ENCODE measurements around the gene FRG2. TPM values are rescaled to one million over a fixed set of nuclear protein-coding genes. Genes with fewer than 3 reads are reported as not detected.

The FRG2 gene
- polyA plus RNA-seq, 1 donor (not counting 4 experiments of a cell fraction or from before 2014, with no cell fraction given), result not detected

- Histone ChIP-seq H3K27ac (ENCODE audit: control insufficient read depth, insufficient read depth, low read length) (no peak overlapping the region), H3K4me3 (ENCODE audit: control insufficient read depth in 2 of 3, extremely low read depth in 1 of 3, insufficient read depth in 2 of 3, low read depth in 1 of 3, low read length in 3 of 3) (no peak overlapping the region), H3K4me2 (ENCODE audit: control insufficient read depth, extremely low read depth, insufficient read depth, low read depth, low read length) (no peak overlapping the region), H3K4me1 (ENCODE audit: control insufficient read depth, extremely low read depth, insufficient read depth, low read length) (no peaks in the 10 kb centered on the region), H3K27me3 (ENCODE audit: control insufficient read depth, extremely low read depth, insufficient read depth, low read length) (peaks cover 70% of the 10 kb centered on the region), H3K9me1 (ENCODE audit: control insufficient read depth, extremely low read depth, insufficient read depth, low read length) (no peaks in the 10 kb centered on the region), H3K9me3 (ENCODE audit: control insufficient read depth, low read depth, low read length) (peaks cover 4% of the 10 kb centered on the region), H4K20me1 (ENCODE audit: control insufficient read depth, extremely low read depth, insufficient read depth, low read length) (no peaks in the 10 kb centered on the region), H2AFZ (ENCODE audit: control insufficient read depth, low read length) (no peak overlapping the region), H3K79me2 (ENCODE audit: control insufficient read depth, insufficient read depth, low read length) (no peaks in the 10 kb centered on the region), H3K36me3 (ENCODE audit: control insufficient read depth in 2 of 2, extremely low read depth in 1 of 2, insufficient read depth in 2 of 2, low read length in 2 of 2) (no peaks in the 10 kb centered on the region), H3K9ac (ENCODE audit: control insufficient read depth, extremely low read depth, insufficient read depth, low read length) (no peak overlapping the region)
- DNase-seq (ENCODE audit: low read depth, low spot score) (no peak), FAIRE-seq (no peak)
- peak; percentile 98 for TF ChIP-seq EZH2 (IDR thresholded peaks at IDR 0.05; ENCODE audit: low read length)
- TF ChIP-seq CTCF (optimal IDR thresholded peaks at IDR 0.05 in 1 of 3, IDR thresholded peaks at IDR 0.05 in 1 of 3, conservative IDR thresholded peaks at IDR 0.05 in 1 of 3; ENCODE audit: extremely low read depth in 1 of 3, insufficient read depth in 2 of 3, low read length in 3 of 3), result no peak
- dilution Hi-C loops (cut with MboI; ENCODE audit: extremely low pct_ligation_motif_present, low sequenced_read_pairs), result no loop called here
These were observed 9.5 kb downstream of the FRG2 start for GRCh38 chr4:190017357-190018200.

GRCh38 chr4:190016369-190017289, 10.4 kb downstream of the FRG2 start:
- no peak overlapping the region for H3K9ac ChIP-seq (ENCODE audit: control insufficient read depth, extremely low read depth, insufficient read depth, low read length)
- H3K4me1 ChIP-seq (ENCODE audit: control insufficient read depth, extremely low read depth, insufficient read depth, low read length), result no peaks in the 10 kb centered on the region
- H3K9me1 ChIP-seq (ENCODE audit: control insufficient read depth, extremely low read depth, insufficient read depth, low read length), result no peaks in the 10 kb centered on the region
- no peak for TF ChIP-seq CTCF (optimal IDR thresholded peaks at IDR 0.05 in 1 of 3, IDR thresholded peaks at IDR 0.05 in 1 of 3, conservative IDR thresholded peaks at IDR 0.05 in 1 of 3; ENCODE audit: extremely low read depth in 1 of 3, insufficient read depth in 2 of 3, low read length in 3 of 3)
- peak; percentile 2 for TF ChIP-seq EZH2 (IDR thresholded peaks at IDR 0.05; ENCODE audit: low read length)
- H4K20me1 ChIP-seq (ENCODE audit: control insufficient read depth, extremely low read depth, insufficient read depth, low read length), result no peaks in the 10 kb centered on the region
- H3K36me3 ChIP-seq (ENCODE audit: control insufficient read depth in 2 of 2, extremely low read depth in 1 of 2, insufficient read depth in 2 of 2, low read length in 2 of 2), result no peaks in the 10 kb centered on the region
- FAIRE-seq, result no peak
- H3K9me3 ChIP-seq (ENCODE audit: control insufficient read depth, low read depth, low read length), result peaks cover 4% of the 10 kb centered on the region
- no peak overlapping the region for H3K27ac ChIP-seq (ENCODE audit: control insufficient read depth, insufficient read depth, low read length)
- H3K79me2 ChIP-seq (ENCODE audit: control insufficient read depth, insufficient read depth, low read length), result no peaks in the 10 kb centered on the region
- no peak overlapping the region for H3K4me2 ChIP-seq (ENCODE audit: control insufficient read depth, extremely low read depth, insufficient read depth, low read depth, low read length)
- peaks cover 70% of the 10 kb centered on the region for H3K27me3 ChIP-seq (ENCODE audit: control insufficient read depth, extremely low read depth, insufficient read depth, low read length)
- no peak overlapping the region for H2AFZ ChIP-seq (ENCODE audit: control insufficient read depth, low read length)
- H3K4me3 ChIP-seq (ENCODE audit: control insufficient read depth in 2 of 3, extremely low read depth in 1 of 3, insufficient read depth in 2 of 3, low read depth in 1 of 3, low read length in 3 of 3), result no peak overlapping the region
- dilution Hi-C loops (cut with MboI; ENCODE audit: extremely low pct_ligation_motif_present, low sequenced_read_pairs), result no loop called here
- DNase-seq (ENCODE audit: low read depth, low spot score), result no peak
